ENCODE results near the gene B3GLCT.

The B3GLCT gene

GRCh38 chr13:31154939-31155338, 44.8 kb upstream of the B3GLCT start:
- DNase-seq = no peak
- H2AFZ ChIP-seq (ENCODE audit: low read length) = no peak overlapping the region
- H3K36me3 ChIP-seq (replicated peaks; ENCODE audit: insufficient read depth, low read length) = no peaks in the 10 kb centered on the region; the same call in 1 of the 2 replicates
- no peak overlapping the region for H3K4me3 ChIP-seq (ENCODE audit: low read length)
- no peaks in the 10 kb centered on the region for H3K27me3 ChIP-seq (replicated peaks; ENCODE audit: insufficient read depth, low read length)
- no peaks in the 10 kb centered on the region for H4K20me1 ChIP-seq (ENCODE audit: insufficient read depth, low read length)
- TF ChIP-seq EZH2phosphoT487 (IDR thresholded peaks at IDR 0.05; ENCODE audit: low read length) = no peak
- no peak overlapping the region for H3K27ac ChIP-seq (ENCODE audit: low read length)
- no peaks in the 10 kb centered on the region for H3K9me2 ChIP-seq (replicated peaks; ENCODE audit: insufficient read depth, low read length)
- H3K9me3 ChIP-seq (replicated peaks; ENCODE audit: insufficient read depth, low read length) = no peaks in the 10 kb centered on the region
- H3F3A ChIP-seq (ENCODE audit: insufficient read depth, low read length) = no peaks in the 10 kb centered on the region
- no peak overlapping the region for H3K9ac ChIP-seq (ENCODE audit: low read length)
- no peak overlapping the region for H3K4me2 ChIP-seq (ENCODE audit: low read depth, low read length)
- H3K4me1 ChIP-seq (ENCODE audit: low read length) = no peaks in the 10 kb centered on the region
- H3K79me2 ChIP-seq (ENCODE audit: low read length) = peaks cover 50% of the 10 kb centered on the region

DNA sequence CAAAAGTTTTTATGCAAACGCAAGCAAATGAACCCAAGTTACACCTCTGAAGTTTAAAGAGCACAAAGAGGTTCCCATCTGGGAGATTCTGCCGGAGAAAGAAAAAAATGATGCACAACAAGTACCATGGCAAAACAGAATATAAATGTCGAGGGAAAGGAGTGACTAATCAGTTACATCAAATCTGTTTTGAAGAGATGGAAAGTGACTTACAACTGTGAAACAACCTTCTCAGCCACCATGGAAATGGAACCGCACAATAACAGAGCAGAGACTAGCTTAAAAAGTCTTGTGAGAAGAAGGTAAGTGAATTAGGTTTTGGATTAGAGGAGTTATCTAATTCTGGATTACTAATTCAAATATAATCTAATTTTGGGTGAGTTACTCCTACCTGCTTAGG, 40.5 kb upstream of the B3GLCT start:
- peak overlapping the region; percentile 69 for H3K4me2 ChIP-seq (ENCODE audit: low read depth, low read length)
- H3K9me3 ChIP-seq (replicated peaks; ENCODE audit: insufficient read depth, low read length) = no peaks in the 10 kb centered on the region
- H2AFZ ChIP-seq (ENCODE audit: low read length) = no peak overlapping the region
- no peaks in the 10 kb centered on the region for H3K9me2 ChIP-seq (replicated peaks; ENCODE audit: insufficient read depth, low read length)
- peaks cover 4% of the 10 kb centered on the region; the same call in 1 of the 2 replicates for H3F3A ChIP-seq (ENCODE audit: insufficient read depth, low read length)
- TF ChIP-seq, protein P1, sequence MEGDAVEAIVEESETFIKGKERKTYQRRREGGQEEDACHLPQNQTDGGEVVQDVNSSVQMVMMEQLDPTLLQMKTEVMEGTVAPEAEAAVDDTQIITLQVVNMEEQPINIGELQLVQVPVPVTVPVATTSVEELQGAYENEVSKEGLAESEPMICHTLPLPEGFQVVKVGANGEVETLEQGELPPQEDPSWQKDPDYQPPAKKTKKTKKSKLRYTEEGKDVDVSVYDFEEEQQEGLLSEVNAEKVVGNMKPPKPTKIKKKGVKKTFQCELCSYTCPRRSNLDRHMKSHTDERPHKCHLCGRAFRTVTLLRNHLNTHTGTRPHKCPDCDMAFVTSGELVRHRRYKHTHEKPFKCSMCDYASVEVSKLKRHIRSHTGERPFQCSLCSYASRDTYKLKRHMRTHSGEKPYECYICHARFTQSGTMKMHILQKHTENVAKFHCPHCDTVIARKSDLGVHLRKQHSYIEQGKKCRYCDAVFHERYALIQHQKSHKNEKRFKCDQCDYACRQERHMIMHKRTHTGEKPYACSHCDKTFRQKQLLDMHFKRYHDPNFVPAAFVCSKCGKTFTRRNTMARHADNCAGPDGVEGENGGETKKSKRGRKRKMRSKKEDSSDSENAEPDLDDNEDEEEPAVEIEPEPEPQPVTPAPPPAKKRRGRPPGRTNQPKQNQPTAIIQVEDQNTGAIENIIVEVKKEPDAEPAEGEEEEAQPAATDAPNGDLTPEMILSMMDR (IDR thresholded peaks at IDR 0.05; ENCODE audit: low read length) = no peak
- TF ChIP-seq EZH2 (optimal IDR thresholded peaks at IDR 0.05; ENCODE audit: low read depth, low read length) (no peak), EZH2phosphoT487 (IDR thresholded peaks at IDR 0.05; ENCODE audit: low read length) (no peak)
- no peaks in the 10 kb centered on the region; the same call in 1 of the 2 replicates for H3K36me3 ChIP-seq (replicated peaks; ENCODE audit: insufficient read depth, low read length)
- peaks cover 54% of the 10 kb centered on the region for H3K79me2 ChIP-seq (ENCODE audit: low read length)
- no peak overlapping the region for H3K27ac ChIP-seq (ENCODE audit: low read length)
- peak overlapping the region; percentile 82; the same call in 1 of the 2 replicates for H3K9ac ChIP-seq (ENCODE audit: low read length)
- H4K20me1 ChIP-seq (ENCODE audit: insufficient read depth, low read length) = no peaks in the 10 kb centered on the region
- peak overlapping the region; percentile 82 for H3K4me3 ChIP-seq (ENCODE audit: low read length)
- H3K4me1 ChIP-seq (ENCODE audit: low read length) = 0 out of 2 replicates have a peak, but pooled peaks cover 4% of the 10 kb centered on the region
- H3K27me3 ChIP-seq (replicated peaks; ENCODE audit: insufficient read depth, low read length) = no peaks in the 10 kb centered on the region
- DNase-seq = no peak

DNA sequence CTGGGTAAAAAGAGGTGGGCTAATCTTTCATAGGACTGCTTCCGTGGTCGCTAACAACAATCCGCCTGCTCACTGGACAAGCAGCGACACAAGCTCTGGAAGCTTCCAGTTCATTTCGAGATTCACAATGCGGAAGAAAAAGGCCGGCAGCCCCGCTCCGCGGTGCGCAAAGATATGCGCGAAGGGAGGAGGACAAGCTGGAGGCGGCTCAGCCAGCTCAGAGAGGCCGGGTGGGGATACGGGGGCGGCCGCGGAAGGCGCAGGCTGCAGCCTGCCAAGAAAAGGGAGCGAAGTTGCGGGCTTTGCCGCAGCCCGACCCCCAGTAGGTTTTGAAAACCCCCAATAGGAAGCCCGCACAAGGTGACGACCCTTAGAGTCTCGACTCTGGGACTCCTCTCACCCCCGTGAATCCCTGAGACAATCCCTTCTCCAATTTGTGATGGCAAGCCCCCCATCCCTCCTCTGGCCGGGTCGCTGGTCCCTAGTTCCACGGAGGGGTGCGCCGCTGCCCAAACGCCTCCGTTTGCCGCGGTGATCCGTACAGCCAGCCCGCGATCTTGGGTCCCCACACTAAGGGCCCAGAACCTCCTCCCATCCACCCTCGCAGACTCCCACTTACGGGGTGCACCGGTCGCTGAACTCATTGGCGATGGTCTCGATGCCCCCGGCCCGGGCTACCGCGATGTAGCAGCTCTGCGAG, 38.8 kb upstream of the B3GLCT start:
- Histone ChIP-seq H3F3A (ENCODE audit: insufficient read depth, low read length) (peaks cover 4% of the 10 kb centered on the region; the same call in 1 of the 2 replicates), H3K79me2 (ENCODE audit: low read length) (peaks cover 51% of the 10 kb centered on the region), H3K4me3 (ENCODE audit: low read length) (peak overlapping the region; percentile 82), H3K36me3 (replicated peaks; ENCODE audit: insufficient read depth, low read length) (no peaks in the 10 kb centered on the region; the same call in 1 of the 2 replicates), H3K4me1 (ENCODE audit: low read length) (0 out of 2 replicates have a peak, but pooled peaks cover 4% of the 10 kb centered on the region), H3K9me2 (replicated peaks; ENCODE audit: insufficient read depth, low read length) (no peaks in the 10 kb centered on the region), H3K9ac (ENCODE audit: low read length) (peak overlapping the region; percentile 82), H3K9me3 (replicated peaks; ENCODE audit: insufficient read depth, low read length) (no peaks in the 10 kb centered on the region), H3K27ac (ENCODE audit: low read length) (peak overlapping the region; percentile 78; the same call in 1 of the 2 replicates), H4K20me1 (ENCODE audit: insufficient read depth, low read length) (no peaks in the 10 kb centered on the region), H2AFZ (ENCODE audit: low read length) (peak overlapping the region; percentile 69), H3K27me3 (replicated peaks; ENCODE audit: insufficient read depth, low read length) (no peaks in the 10 kb centered on the region), H3K4me2 (ENCODE audit: low read depth, low read length) (peak overlapping the region; percentile 69)
- DNase-seq = peak; percentile 39
- no peak for TF ChIP-seq EZH2phosphoT487 (IDR thresholded peaks at IDR 0.05; ENCODE audit: low read length)
- no peak for TF ChIP-seq EZH2 (optimal IDR thresholded peaks at IDR 0.05; ENCODE audit: low read depth, low read length)
- TF ChIP-seq, protein P1 (IDR thresholded peaks at IDR 0.05; ENCODE audit: low read length) = no peak
